ENCODE data around the gene C21orf58.

Gene C21orf58

DNA sequence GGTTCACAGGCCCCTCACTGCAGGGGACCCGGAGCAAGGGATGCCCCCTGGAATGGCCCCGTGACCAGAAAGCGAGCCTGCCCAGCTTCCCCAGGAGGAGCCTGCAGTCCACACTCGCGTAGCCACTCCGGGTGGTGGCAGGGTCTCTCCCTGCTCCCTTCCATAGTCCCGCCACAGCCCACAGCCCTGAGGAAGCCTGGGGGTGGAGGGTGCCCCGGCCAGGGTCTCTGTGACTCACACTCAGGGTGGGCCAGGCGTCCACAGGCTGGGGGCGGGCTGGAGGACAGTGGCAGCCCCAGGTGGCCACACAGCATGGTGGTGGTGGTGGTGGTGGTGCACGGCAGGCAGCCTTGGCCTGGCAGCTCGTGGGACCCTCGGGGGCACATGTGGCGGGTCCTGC is 21.9 kb downstream of the C21orf58 start:
- H3K36me3 ChIP-seq (ENCODE audit: insufficient read depth, low read length), result peaks cover 37% of the 10 kb centered on the region
- H3K4me3 ChIP-seq, result no peak overlapping the region
- H3K9me3 ChIP-seq (ENCODE audit: low read depth, low read length), result no peaks in the 10 kb centered on the region
- H3K27ac ChIP-seq, result no peak overlapping the region
- no peak overlapping the region for H3K9ac ChIP-seq (ENCODE audit: insufficient read length)
- no peak for DNase-seq (ENCODE audit: low read depth, low spot score)
- TF ChIP-seq POLR2AphosphoS5 (IDR thresholded peaks at IDR 0.05; ENCODE audit: borderline replicate concordance, low read depth, low read length) (no peak), EZH2 (IDR thresholded peaks at IDR 0.05) (no peak), FOXP2 (optimal IDR thresholded peaks at IDR 0.05; ENCODE audit: control extremely low read depth, extremely low read length, insufficient read depth) (no peak)

DNA sequence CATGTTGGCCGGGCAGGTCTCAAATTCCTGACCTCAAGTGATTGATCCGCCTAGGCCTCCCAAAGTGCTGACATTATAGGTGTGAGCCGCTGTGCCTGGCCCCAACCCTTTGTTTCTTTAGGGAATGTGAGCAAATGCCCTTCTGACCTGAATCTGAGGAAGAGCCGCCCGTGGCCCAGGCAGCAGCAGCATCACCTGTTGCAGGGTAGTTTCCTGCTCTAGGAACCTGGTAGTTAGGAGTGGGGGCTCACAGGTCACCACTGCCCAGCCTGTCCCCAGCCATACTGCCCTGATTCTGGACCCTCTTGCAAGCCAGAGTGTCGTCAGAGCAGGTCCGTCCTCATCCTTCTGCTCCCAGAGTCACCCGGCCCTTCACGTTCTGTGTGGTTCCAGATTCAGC is 24.5 kb downstream of the C21orf58 start:
- Histone ChIP-seq H3K36me3 (ENCODE audit: insufficient read depth, low read length) (peaks cover 25% of the 10 kb centered on the region), H3K9me3 (ENCODE audit: low read depth, low read length) (no peaks in the 10 kb centered on the region), H3K9ac (ENCODE audit: insufficient read length) (no peak overlapping the region), H3K4me3 (no peak overlapping the region), H3K27ac (no peak overlapping the region)
- no peak for DNase-seq (ENCODE audit: low read depth, low spot score)
- no peak for TF ChIP-seq FOXP2 (optimal IDR thresholded peaks at IDR 0.05; ENCODE audit: control extremely low read depth, extremely low read length, insufficient read depth)

DNA sequence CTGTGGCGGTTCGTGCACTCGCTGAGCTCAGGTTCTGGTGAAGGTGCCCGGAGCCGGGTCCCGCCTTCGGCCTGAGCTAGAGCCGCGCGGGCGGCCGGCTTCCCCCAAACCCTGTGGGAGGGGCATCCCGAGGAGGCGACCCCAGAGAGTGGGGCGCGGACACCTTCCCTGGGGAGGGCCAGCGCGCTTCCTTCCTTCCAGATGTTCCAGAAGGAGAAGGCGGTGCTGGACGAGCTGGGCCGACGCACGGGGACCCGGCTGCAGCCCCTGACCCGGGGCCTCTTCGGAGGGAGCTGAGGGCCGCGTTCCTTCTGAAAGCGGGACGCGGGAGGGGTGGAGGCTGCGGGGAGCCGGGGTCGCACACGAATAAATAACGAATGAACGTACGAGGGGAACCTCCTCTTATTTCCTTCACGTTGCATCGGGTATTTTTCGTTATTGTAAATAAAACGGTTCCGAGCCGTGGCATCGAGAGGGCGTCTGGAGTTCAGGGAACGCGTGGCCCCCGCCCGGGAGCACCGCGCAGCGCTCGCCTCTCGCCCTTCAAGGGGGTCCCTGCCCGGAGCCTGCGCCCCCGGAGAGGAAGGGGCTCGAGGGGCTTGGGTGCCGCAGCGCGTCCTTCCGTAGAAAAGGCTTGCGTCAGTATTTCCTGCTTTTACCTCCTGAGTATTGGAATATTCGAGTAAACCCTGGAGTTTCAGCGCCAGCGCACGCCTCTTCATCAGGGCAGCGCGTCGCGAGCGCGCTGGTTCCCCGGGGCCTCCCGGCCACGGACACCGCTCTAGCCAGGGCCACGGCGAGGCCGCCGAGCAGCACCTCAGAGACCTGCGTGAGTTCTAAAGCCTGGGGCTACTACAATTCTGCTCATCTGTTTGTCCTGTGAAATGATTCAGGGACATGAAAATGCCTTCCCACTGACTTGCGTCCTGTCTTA is 26.1 kb downstream of the C21orf58 start:
- DNase-seq (ENCODE audit: low read depth, low spot score), result no peak
- H3K4me3 ChIP-seq, result no peak overlapping the region
- H3K9ac ChIP-seq (ENCODE audit: insufficient read length), result no peak overlapping the region
- H3K9me3 ChIP-seq (ENCODE audit: low read depth, low read length), result no peaks in the 10 kb centered on the region
- H3K36me3 ChIP-seq (ENCODE audit: insufficient read depth, low read length), result peaks cover 25% of the 10 kb centered on the region
- peak overlapping the region; percentile 46; the same call in 1 of the 2 replicates for H3K27ac ChIP-seq
- TF ChIP-seq EZH2 (IDR thresholded peaks at IDR 0.05) (no peak), POLR2AphosphoS5 (IDR thresholded peaks at IDR 0.05; ENCODE audit: borderline replicate concordance, low read depth, low read length) (no peak), FOXP2 (optimal IDR thresholded peaks at IDR 0.05; ENCODE audit: control extremely low read depth, extremely low read length, insufficient read depth) (no peak)

DNA sequence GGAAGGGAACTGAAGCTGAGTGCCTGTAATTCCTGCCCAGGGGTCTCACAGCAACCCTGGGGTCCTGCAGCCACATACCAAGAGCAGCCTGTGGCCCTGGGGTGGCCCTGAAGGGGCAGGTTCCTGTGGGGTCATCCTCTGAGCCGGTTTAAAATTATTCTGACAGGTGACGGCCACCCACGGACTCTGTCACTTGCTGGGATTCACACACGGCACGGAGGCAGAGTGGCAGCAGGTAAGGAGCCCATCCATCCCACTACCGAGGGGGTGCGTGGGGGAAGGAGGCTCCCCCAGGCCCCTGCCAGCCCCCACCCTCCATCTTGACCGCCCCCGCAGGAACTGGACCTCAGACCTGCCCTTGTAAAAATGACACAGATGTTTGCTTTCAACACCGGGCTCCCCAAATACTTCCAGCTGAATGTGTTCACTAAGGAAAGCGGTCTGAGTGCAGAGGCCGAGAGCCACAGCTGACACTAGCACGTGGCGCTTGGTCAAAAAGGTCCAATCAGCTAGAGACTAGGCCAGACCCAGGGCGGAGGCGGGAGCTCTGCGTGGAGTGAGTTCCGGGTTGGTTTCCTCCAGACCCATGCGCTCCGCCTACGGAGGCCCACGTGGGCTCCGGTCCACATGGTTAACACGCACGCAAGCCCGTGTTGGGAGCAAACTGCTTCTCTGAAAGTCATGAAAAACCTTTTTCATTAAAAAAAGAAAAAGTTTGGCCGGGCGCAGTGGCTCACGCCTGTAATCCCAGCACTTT is 27.5 kb downstream of the C21orf58 start:
- Histone ChIP-seq H3K27ac (no peak overlapping the region), H3K9me3 (ENCODE audit: low read depth, low read length) (no peaks in the 10 kb centered on the region), H3K4me3 (no peak overlapping the region), H3K9ac (ENCODE audit: insufficient read length) (no peak overlapping the region), H3K36me3 (ENCODE audit: insufficient read depth, low read length) (peaks cover 28% of the 10 kb centered on the region)
- no peak for TF ChIP-seq POLR2AphosphoS5 (IDR thresholded peaks at IDR 0.05; ENCODE audit: borderline replicate concordance, low read depth, low read length)
- no peak for TF ChIP-seq EZH2 (IDR thresholded peaks at IDR 0.05)
- no peak for TF ChIP-seq FOXP2 (optimal IDR thresholded peaks at IDR 0.05; ENCODE audit: control extremely low read depth, extremely low read length, insufficient read depth)
- DNase-seq (ENCODE audit: low read depth, low spot score), result no peak

DNA sequence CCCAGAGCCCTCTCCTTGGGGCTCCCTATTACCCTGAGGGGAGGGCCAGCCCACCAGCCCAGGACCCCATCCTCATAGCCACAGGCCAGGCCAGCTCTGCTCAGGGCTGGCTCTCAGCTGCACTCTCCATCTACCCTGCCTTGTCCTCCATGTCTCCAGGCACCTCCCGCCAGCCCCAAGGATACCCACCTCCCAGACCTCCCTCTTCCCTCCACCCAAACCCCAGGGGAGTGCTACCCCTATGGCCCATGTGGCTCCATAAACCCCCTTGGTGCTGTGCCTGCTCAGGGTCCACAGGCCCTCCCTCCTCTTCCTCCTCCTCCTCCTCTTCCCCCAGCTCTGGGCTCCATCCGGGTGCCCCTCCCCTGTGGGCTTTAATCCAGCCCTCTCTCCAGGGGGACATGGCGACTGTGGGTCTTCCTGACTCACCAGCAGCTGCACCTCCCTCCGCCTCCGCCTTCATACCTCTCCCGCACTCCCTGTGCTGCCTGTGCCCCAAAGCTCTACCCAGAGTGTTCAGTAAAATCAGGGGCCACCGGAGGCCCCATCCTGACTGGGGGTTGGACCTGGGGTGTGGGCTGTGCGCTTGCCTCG is 28.4 kb downstream of the C21orf58 start:
- DNase-seq (ENCODE audit: low read depth, low spot score), result no peak
- H3K27ac ChIP-seq, result no peak overlapping the region
- H3K4me3 ChIP-seq, result no peak overlapping the region
- no peaks in the 10 kb centered on the region for H3K9me3 ChIP-seq (ENCODE audit: low read depth, low read length)
- TF ChIP-seq EZH2 (IDR thresholded peaks at IDR 0.05), result no peak
- no peak; the same call in 1 of the 2 replicates for TF ChIP-seq POLR2AphosphoS5 (IDR thresholded peaks at IDR 0.05; ENCODE audit: borderline replicate concordance, low read depth, low read length)
- TF ChIP-seq FOXP2 (optimal IDR thresholded peaks at IDR 0.05; ENCODE audit: control extremely low read depth, extremely low read length, insufficient read depth), result no peak
- H3K36me3 ChIP-seq (ENCODE audit: insufficient read depth, low read length), result peaks cover 22% of the 10 kb centered on the region
- H3K9ac ChIP-seq (ENCODE audit: insufficient read length), result no peak overlapping the region

DNA sequence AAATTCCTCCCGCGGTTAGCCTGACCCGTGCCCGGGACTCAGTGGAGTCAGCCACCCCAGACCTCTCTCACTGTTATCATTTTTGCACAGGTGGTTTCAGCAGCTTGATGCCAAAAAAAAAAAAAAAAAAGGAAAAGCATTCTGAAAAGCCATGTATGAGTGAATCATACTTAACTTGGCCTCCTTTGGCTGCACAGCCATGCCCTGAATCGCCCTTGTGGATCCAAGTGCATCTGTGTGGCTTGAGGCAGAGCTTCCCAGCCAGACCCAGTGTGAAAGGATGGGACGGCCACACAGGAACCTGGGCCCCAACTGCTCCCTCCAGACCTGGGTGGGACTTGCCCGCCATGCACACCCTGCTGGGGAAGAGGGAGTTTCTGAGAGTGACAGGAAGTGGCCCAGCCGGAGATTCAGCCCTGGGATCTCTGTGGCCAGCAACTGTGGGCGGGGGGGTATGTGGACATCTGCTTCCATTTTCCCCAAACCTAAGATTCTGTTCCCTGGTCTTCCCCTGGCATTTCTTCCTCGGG is 29.0 kb downstream of the C21orf58 start:
- H3K27ac ChIP-seq, result no peak overlapping the region
- TF ChIP-seq FOXP2 (optimal IDR thresholded peaks at IDR 0.05; ENCODE audit: control extremely low read depth, extremely low read length, insufficient read depth) (no peak), POLR2AphosphoS5 (IDR thresholded peaks at IDR 0.05; ENCODE audit: borderline replicate concordance, low read depth, low read length) (no peak), EZH2 (IDR thresholded peaks at IDR 0.05) (no peak)

DNA sequence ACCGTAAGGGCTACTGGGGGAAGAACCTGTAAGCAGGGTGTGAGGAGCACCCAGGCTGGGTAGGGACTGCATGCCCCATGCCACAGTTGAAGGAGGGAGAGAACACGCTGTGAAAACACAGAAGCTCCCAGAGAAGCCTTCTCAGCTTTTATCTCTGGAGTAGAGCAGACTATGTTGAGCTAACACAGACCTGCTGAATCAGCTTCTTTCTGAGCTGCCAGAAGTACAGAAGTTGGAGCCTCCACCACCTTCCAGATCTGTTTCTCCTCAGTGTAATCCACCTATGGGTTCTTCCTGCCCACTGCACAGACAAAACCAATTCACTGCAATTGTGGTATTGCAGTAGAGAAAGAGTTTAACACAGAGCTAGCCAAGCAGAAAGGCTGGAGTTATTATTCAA is 32.1 kb downstream of the C21orf58 start:
- no peak for TF ChIP-seq POLR2AphosphoS5 (IDR thresholded peaks at IDR 0.05; ENCODE audit: borderline replicate concordance, low read depth, low read length)
- no peak for TF ChIP-seq FOXP2 (optimal IDR thresholded peaks at IDR 0.05; ENCODE audit: control extremely low read depth, extremely low read length, insufficient read depth)
- no peak for TF ChIP-seq EZH2 (IDR thresholded peaks at IDR 0.05)
- no peak overlapping the region for H3K4me3 ChIP-seq
- no peak overlapping the region for H3K9ac ChIP-seq (ENCODE audit: insufficient read length)
- no peaks in the 10 kb centered on the region for H3K9me3 ChIP-seq (ENCODE audit: low read depth, low read length)
- H3K36me3 ChIP-seq (ENCODE audit: insufficient read depth, low read length), result peaks cover 12% of the 10 kb centered on the region
- no peak for DNase-seq (ENCODE audit: low read depth, low spot score)
- peak overlapping the region; percentile 42; the same call in 1 of the 2 replicates for H3K27ac ChIP-seq

More for the DNA sequence above, 29.0 kb downstream of the C21orf58 start:
- H3K36me3 ChIP-seq (ENCODE audit: insufficient read depth, low read length), result peaks cover 19% of the 10 kb centered on the region
- no peak for DNase-seq (ENCODE audit: low read depth, low spot score)
- H3K9ac ChIP-seq (ENCODE audit: insufficient read length), result no peak overlapping the region
- no peak overlapping the region for H3K4me3 ChIP-seq
- no peaks in the 10 kb centered on the region for H3K9me3 ChIP-seq (ENCODE audit: low read depth, low read length)

Data from SK-N-MC (cell line).